MCF 10A (cell line): ENCODE data around the gene CARS2. TPM values are rescaled to one million over a fixed set of nuclear protein-coding genes. Genes with fewer than 3 reads are reported as not detected.

Experiments used
- BruUV-seq: library from RNA; stranded (reverse); fragments of 400-500 nt; replicated peaks from 2 replicates; lab custom pipeline; 2021; lab: Mats Ljungman, UMichigan
- CTCF ChIA-PET: fragments of 300-600 bp; sonication (Branson Sonifier 250); formaldehyde crosslinking; extraction: SDS; loops from one replicate; lab custom pipeline; 2021; ENCODE audit warnings: antibody characterized with exemption, inconsistent platforms; lab: Yijun Ruan, JAX
- POLR2A ChIA-PET: fragments of 300-600, 350-650 bp; sonication (Branson Sonifier 250); formaldehyde crosslinking; extraction: SDS; loops from one replicate; lab custom pipeline; 2020; ENCODE audit warnings: antibody characterized with exemption, inconsistent platforms; lab: Yijun Ruan, JAX
- DNase-seq: peaks from one replicate; pipeline ENCODE4 v3.0.0-alpha.2; 2018; ENCODE audit not compliant: unreplicated experiment
- H3K27ac Mint-ChIP-seq: one replicate; pipeline ENCODE4 v1.8.0; 2022; ENCODE audit warnings: mild to moderate bottlenecking, low read depth, mixed read lengths; ENCODE audit not compliant: unreplicated experiment
- H3K27me3 Mint-ChIP-seq: one replicate; pipeline ENCODE4 v1.8.0; 2022; ENCODE audit warnings: mixed read lengths; ENCODE audit not compliant: insufficient read depth, unreplicated experiment
- H3K36me3 Mint-ChIP-seq: one replicate; pipeline ENCODE4 v1.8.0; 2022; ENCODE audit warnings: mild to moderate bottlenecking, moderate library complexity, mixed read lengths; ENCODE audit not compliant: insufficient read depth, unreplicated experiment
- H3K4me1 Mint-ChIP-seq: one replicate; pipeline ENCODE4 v1.8.0; 2022; ENCODE audit warnings: mixed read lengths; ENCODE audit not compliant: insufficient read depth, unreplicated experiment
- H3K4me3 Mint-ChIP-seq: one replicate; pipeline ENCODE4 v1.8.0; 2022; ENCODE audit warnings: mild to moderate bottlenecking, moderate library complexity, mixed read lengths; ENCODE audit not compliant: unreplicated experiment
- H3K9me3 Mint-ChIP-seq: one replicate; pipeline ENCODE4 v1.8.0; 2022; ENCODE audit warnings: mixed read lengths; ENCODE audit not compliant: unreplicated experiment
- intact Hi-C: fragments of 100-400 bp; cut with micrococcal nuclease; formaldehyde crosslinking; loops from 2 replicates; pipeline ENCODE4 v1.14.1; 2022
- total RNA-seq: library from RNA; stranded (reverse); gene quantifications from 2 replicates; pipeline ENCODE4 v1.2.3, GENCODE V29; 2022
- TF ChIP-seq, protein P1 (sequence below): fragments of 200-600 bp; IDR thresholded peaks from one replicate; pipeline ENCODE4 v1.8.0; 2022; ENCODE audit warnings: antibody characterized with exemption, mild to moderate bottlenecking; ENCODE audit not compliant: unreplicated experiment

The CARS2 gene
- total RNA-seq, 1 experiment from 2014 or later, result 104 TPM

DNA sequence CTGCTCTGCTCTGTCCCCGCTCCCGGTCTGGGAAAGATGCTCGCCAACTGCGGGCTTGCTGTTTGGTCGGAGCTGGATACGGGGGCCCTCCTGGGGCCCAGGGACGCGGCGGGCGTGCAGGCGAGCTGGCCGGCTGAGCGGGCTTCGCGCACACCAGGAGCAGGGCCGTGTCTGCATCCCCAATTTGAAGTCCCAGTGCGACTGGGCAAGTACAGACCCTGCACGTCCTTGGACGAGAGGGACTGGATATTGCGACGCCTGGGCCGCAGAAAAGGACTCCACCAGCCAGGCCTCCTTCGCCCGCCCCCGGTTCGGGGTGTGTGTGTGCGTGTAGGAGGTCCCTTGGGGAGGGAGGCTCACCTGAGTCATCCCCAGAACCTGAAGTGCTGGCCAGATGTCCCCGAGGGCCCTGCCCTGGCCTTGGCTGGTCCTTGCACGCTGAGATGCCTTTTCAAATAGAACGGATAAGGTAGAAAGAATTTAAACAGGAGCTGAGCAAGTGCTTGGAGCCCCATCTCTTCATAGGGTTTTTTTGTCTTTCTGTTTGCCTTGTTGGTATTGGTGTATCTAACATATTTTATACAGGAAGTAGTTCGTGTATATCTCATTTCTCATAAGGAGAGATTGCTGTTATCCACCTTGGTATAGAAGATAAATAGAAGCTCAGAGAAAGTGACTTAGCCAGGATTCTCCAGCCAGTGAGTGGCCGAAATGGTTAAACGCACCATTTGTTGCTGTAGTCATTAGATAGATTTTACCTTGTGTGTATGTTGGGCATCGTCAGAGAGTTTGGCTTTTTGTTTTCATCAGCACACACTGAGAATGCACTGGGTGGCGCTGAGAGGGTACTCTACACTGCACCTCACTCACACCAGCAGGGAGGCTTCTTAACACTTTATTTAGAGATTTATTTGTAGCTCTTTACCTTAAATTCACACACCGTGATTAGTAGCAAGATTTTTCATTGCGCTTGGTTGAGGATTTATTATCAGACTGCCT lies 89.5 kb downstream of the CARS2 start:
- intact Hi-C loops, result loop anchor here (1.0 to 2.0 kb wide), 3 partner anchors 97 to 203 kb away; partner anchors contain the start of gene ING1
- Mint-ChIP-seq H3K36me3 (no peaks in the 10 kb centered on the region), H3K4me3 (peak overlapping the region; percentile 82), H3K4me1 (peaks cover 18% of the 10 kb centered on the region), H3K9me3 (no peaks in the 10 kb centered on the region), H3K27ac (peak overlapping the region; percentile 81), H3K27me3 (no peaks in the 10 kb centered on the region)
- TSS peak; percentile 23 for BruUV-seq
- DNase-seq, result peak; percentile 74
- ChIA-PET POLR2A (interaction anchor here (0.5 to 4.8 kb wide), 25 partner anchors 15 to 943 kb away, joined by 3 to 47 read pairs (median 4); partner anchors contain the start of genes CARS2, ING1 and RAB20), CTCF (interaction anchor here (0.8 to 2.7 kb wide), 11 partner anchors 9 to 395 kb away, joined by 3 to 13 read pairs (median 4); partner anchors contain the start of gene RAB20)
- TF ChIP-seq, protein P1, sequence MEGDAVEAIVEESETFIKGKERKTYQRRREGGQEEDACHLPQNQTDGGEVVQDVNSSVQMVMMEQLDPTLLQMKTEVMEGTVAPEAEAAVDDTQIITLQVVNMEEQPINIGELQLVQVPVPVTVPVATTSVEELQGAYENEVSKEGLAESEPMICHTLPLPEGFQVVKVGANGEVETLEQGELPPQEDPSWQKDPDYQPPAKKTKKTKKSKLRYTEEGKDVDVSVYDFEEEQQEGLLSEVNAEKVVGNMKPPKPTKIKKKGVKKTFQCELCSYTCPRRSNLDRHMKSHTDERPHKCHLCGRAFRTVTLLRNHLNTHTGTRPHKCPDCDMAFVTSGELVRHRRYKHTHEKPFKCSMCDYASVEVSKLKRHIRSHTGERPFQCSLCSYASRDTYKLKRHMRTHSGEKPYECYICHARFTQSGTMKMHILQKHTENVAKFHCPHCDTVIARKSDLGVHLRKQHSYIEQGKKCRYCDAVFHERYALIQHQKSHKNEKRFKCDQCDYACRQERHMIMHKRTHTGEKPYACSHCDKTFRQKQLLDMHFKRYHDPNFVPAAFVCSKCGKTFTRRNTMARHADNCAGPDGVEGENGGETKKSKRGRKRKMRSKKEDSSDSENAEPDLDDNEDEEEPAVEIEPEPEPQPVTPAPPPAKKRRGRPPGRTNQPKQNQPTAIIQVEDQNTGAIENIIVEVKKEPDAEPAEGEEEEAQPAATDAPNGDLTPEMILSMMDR, result no peak

DNA sequence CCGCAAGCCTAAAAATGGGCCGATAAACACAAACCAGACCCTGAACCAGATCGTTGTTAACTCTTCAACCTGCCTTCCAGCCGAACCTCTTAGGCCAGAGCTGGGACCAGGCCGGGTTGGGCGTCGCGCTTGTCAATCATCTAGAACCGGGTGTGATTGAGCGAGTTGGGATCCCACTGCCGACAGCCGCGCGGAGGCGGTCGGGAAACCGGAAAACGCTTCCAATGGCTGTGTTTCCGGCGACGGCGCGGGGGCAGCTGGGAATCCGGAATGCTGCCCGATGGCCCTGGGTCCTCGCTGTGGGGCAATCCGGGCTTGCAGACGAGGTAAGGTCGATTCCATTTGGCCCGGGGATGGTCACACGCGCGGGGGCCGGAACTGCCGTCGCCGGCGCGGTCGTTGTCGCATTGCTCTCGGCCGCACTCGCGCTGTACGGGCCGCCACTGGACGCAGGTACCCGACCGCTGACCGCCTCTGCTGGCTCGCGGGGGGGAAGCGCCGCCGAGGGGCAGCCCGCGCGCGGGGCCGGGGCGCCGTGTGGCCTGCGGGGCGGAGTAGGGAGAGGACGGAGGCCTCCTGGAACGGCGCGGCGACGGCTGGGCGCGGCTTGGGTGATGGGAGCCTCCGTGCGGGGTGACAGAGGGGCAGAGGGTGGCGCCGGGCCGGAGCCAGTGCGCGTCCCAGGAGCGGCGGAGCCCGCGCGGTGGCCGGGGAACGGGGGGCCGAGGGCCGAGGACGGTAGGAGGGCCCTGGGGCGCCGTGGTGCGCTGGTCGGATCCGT lies 90.4 kb downstream of the CARS2 start, which contains the start of gene NAXD:
NAXD (plus strand) TSS at position 224 of the 781 bp plus-strand sequence; CDS start at position 281, 57 bp downstream.
- no peaks in the 10 kb centered on the region for H3K27me3 Mint-ChIP-seq
- TF ChIP-seq, protein P1, result no peak
- peak within 1 kb of the TSS; percentile 82 for H3K4me3 Mint-ChIP-seq
- H3K27ac Mint-ChIP-seq, result peak within 1 kb of the TSS; percentile 94
- H3K36me3 Mint-ChIP-seq, result no peaks in the 10 kb centered on the region
- peaks cover 18% of the 10 kb centered on the region for H3K4me1 Mint-ChIP-seq
- intact Hi-C loops, result loop anchor here (1.0 to 2.0 kb wide), 3 partner anchors 98 to 204 kb away; partner anchors contain the start of gene ING1
- no TSS peak for BruUV-seq
- no peaks in the 10 kb centered on the region for H3K9me3 Mint-ChIP-seq
- DNase-seq, result peak; percentile 96
- ChIA-PET POLR2A (interaction anchor here (0.5 to 4.8 kb wide), 23 partner anchors 9 to 942 kb away, joined by 3 to 47 read pairs (median 3); partner anchors contain the start of genes CARS2, ING1 and RAB20), CTCF (interaction anchor here (0.7 to 2.7 kb wide), 6 partner anchors 54 to 614 kb away, joined by 4 to 13 read pairs (median 4); partner anchors contain the start of gene RAB20)

DNA sequence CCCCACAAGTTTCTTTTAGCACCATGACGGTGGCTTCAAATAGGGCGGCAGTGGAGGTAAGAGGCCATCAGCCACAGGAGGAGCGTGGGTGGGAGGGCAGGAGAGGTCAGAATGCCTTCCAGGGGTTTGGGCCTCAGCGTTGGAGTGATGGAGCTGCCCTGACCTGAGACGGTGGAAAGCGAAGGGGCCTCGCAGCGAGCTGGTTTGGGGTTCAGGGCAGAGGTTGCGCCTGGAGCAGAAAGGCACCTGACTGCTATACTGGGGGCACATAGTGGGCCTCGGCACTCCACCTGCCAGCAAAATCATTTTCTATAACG lies 91.0 kb downstream of the CARS2 start:
- H3K27me3 Mint-ChIP-seq, result no peaks in the 10 kb centered on the region
- H3K4me1 Mint-ChIP-seq, result peaks cover 18% of the 10 kb centered on the region
- no peaks in the 10 kb centered on the region for H3K9me3 Mint-ChIP-seq
- DNase-seq, result no peak
- BruUV-seq, result TSS peak; percentile 86
- CTCF ChIA-PET, result interaction anchor here (0.7 kb wide), 2 partner anchors 199 to 451 kb away, joined by 4 read pairs; no protein-coding TSS in a partner anchor
- no peaks in the 10 kb centered on the region for H3K36me3 Mint-ChIP-seq
- H3K27ac Mint-ChIP-seq, result peak overlapping the region; percentile 94
- POLR2A ChIA-PET, result interaction anchor here (0.5 to 4.8 kb wide), 18 partner anchors 9 to 798 kb away, joined by 3 to 47 read pairs (median 3); partner anchors contain the start of genes ING1 and RAB20
- intact Hi-C loops, result no loop called here
- H3K4me3 Mint-ChIP-seq, result peak overlapping the region; percentile 82
- TF ChIP-seq, protein P1, result no peak
